ENCODE data around the gene P2RY6. TPM values are rescaled to one million over a fixed set of nuclear protein-coding genes. Genes with fewer than 3 reads are reported as not detected.
A peak's percentile ranks its signal among the peaks of the same experiment; 100 is the strongest.

P2RY6 gene
- total and polyA plus RNA-seq, 4 donors: 0.50 to 1.4 (median 0.81) TPM

DNA sequence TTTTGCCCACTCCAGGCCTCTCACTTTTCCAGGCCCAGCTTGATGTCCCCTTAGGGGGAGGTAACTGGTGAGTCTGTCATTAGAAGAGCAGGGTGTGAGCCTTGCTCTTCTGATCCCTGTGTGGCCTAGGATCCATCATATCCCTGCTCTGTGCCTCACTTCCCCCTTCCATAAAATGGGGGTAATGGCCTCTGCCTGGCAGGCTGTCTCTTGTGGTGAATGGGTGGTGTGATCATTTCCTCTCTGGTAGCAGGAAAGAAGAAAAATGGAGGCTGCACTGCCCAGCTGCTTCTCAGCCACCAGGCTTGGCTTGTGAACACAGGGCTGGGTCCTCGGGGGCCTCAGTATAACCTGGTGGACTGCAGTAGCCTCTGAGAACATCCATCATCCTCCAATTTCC, 41.5 kb downstream of the P2RY6 start:
- H3K9me3 ChIP-seq (ENCODE audit: control insufficient read depth, insufficient read depth, low read length): no peaks in the 10 kb centered on the region
- no peak for DNase-seq (ENCODE audit: low read depth in 4 of 6, low spot score in 6 of 6)
- no peaks in the 10 kb centered on the region for H3K27me3 ChIP-seq (ENCODE audit: control insufficient read depth, insufficient read depth, low read length)
- H3K4me1 ChIP-seq (ENCODE audit: control insufficient read depth, insufficient read depth, low read length): peaks cover 97% of the 10 kb centered on the region
- H3K36me3 ChIP-seq (ENCODE audit: control insufficient read depth, insufficient read depth, low read length): peaks cover 28% of the 10 kb centered on the region
- peak overlapping the region; percentile 38 for H3K4me3 ChIP-seq (ENCODE audit: low read depth, low read length)
- 30% methylated on average over 1 of the region's 1 CpG for WGBS (ENCODE audit: insufficient coverage)
- H3K27ac ChIP-seq (ENCODE audit: low read depth, low read length): peak overlapping the region; percentile 92

DNA sequence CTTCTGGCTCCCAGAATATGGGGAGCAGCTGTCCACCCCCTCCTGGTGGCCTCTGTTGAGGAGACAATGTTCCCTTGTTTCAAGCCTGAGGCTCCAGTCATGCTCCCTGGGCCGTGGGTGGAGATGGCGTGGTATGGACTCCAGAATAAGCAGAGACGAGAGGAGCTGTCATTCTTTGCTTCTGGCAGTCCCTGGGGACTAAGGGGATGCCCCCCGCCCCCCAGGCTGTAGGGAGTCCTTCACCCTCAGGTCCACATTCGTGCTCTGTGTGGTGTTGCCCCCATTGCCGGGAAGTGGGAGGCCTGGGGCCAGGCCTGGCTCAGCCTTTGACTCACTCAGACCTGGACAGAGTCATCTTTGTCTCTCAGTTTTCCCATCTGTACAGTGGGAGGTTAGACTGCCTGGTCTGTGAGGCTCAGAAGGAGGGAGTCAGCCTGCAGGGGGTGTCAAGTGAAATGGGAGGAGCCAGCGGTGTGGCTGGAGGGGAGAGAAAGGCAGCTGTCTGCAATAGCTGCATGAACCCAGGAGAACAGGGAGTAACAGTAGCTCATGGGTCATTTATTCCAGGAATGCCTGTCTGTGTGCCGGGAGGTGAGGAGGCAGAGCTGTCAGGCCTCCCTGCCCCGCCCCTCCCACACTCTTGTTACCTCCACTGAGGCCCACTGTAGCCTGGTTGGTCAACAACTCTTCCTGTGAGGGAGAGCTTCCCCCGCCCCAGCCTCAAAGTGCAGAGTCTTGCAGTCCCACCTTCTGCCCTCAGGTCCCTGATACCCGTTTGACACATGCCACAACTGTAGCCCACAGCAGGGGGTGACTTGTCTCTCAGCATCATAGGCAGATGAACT, 42.2 kb downstream of the P2RY6 start:
- Histone ChIP-seq H3K4me1 (ENCODE audit: control insufficient read depth, insufficient read depth, low read length) (peaks cover 97% of the 10 kb centered on the region), H3K27me3 (ENCODE audit: control insufficient read depth, insufficient read depth, low read length) (no peaks in the 10 kb centered on the region), H3K36me3 (ENCODE audit: control insufficient read depth, insufficient read depth, low read length) (peaks cover 30% of the 10 kb centered on the region), H3K4me3 (ENCODE audit: low read depth, low read length) (peak overlapping the region; percentile 12), H3K27ac (ENCODE audit: low read depth, low read length) (peak overlapping the region; percentile 92), H3K9me3 (ENCODE audit: control insufficient read depth, insufficient read depth, low read length) (no peaks in the 10 kb centered on the region)
- 49% methylated on average over 11 of the region's 11 CpGs for WGBS (ENCODE audit: insufficient coverage)
- DNase-seq (ENCODE audit: low read depth in 4 of 6, low spot score in 6 of 6): peak in 1 of 6 donors; percentile 55

DNA sequence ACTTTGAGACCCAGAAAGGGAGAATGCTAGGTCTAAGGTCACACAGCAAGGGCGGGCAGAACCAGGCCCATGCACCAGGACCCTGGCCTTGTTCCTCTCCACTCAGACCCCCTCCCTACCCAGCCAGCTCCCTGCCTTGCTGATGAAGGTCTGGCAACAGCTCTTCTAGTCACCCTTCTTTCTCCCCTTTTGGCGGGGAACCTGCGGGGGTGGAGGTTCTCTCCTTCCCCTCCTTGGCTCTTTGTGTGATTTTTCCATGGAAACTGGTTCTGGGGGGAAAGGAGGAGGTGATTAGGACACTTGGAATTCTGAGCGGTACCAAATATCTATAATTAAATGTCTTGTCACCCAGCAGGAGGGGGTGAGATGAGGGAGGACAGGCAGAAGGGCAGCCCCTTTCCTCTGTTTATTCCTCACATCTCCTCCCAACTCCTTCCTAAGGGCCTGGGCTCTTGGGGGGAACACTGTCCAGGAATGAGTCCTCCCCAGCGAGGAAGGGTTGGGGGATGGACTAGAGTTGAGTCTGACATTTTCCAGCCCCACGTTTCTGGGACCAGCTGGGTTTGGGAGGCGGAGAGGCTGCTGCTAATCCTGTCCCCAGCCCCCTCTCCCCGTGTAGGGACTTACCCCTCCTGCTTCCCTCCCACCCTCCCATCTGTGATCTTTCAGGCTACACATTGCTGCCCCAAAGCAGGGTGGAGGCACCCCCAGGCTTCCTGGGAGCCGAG, 43.3 kb downstream of the P2RY6 start:
- peak in 1 of 6 donors; percentile 60 for DNase-seq (ENCODE audit: low read depth in 4 of 6, low spot score in 6 of 6)
- Histone ChIP-seq H3K27me3 (ENCODE audit: control insufficient read depth, insufficient read depth, low read length) (no peaks in the 10 kb centered on the region), H3K4me3 (ENCODE audit: low read depth, low read length) (no peak overlapping the region), H3K36me3 (ENCODE audit: control insufficient read depth, insufficient read depth, low read length) (peaks cover 24% of the 10 kb centered on the region), H3K9me3 (ENCODE audit: control insufficient read depth, insufficient read depth, low read length) (no peaks in the 10 kb centered on the region), H3K4me1 (ENCODE audit: control insufficient read depth, insufficient read depth, low read length) (peaks cover 97% of the 10 kb centered on the region), H3K27ac (ENCODE audit: low read depth, low read length) (peak overlapping the region; percentile 92)
- 38% methylated on average over 2 of the region's 9 CpGs for WGBS (ENCODE audit: insufficient coverage)

DNA sequence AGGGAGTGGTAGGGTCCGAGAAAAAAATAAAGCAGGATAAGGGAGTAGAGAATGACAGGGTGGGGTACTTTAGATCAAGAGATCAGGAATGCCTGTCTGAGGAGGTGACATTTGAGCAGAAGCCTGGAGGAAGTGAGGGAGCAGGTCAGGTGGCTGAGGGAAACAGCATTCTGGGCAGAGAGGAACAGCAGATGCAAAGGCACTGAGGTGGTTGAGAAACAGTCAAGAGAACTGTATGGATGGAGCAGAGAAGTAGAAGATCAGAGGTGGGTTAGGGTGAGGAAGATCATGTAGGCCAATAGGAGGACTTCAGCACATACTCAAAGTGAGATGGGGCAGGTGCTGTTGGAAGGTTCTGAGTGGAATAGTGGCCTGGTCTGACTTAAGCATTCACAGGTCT, 44.3 kb downstream of the P2RY6 start:
- H3K4me1 ChIP-seq (ENCODE audit: control insufficient read depth, insufficient read depth, low read length): peaks cover 97% of the 10 kb centered on the region
- H3K27ac ChIP-seq (ENCODE audit: low read depth, low read length): peak overlapping the region; percentile 92
- no peaks in the 10 kb centered on the region for H3K27me3 ChIP-seq (ENCODE audit: control insufficient read depth, insufficient read depth, low read length)
- WGBS (ENCODE audit: insufficient coverage): 64% methylated on average over 1 of the region's 1 CpG
- H3K9me3 ChIP-seq (ENCODE audit: control insufficient read depth, insufficient read depth, low read length): no peaks in the 10 kb centered on the region
- no peak for DNase-seq (ENCODE audit: low read depth in 4 of 6, low spot score in 6 of 6)
- H3K4me3 ChIP-seq (ENCODE audit: low read depth, low read length): no peak overlapping the region
- H3K36me3 ChIP-seq (ENCODE audit: control insufficient read depth, insufficient read depth, low read length): peaks cover 15% of the 10 kb centered on the region

DNA sequence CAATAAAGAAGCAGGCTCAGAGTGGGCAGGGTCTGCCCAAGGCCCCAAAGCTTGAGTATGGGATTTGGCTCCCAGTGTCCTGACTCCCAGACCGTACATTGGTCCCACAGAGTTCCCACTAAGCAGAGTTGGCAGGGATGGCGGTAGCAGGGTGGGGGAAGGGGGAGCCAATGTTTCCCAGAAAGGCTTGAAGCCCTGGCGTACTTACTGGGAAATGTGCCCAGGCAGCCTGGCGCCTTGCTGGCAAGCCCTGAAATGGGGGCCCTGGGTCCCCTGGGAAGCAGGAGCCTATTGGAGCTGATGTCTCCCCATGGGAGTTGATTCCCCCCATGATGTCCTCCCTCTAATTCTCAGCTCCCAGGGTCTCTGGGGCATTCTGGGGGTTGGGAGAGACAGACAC, 45.2 kb downstream of the P2RY6 start:
- WGBS (ENCODE audit: insufficient coverage): 40% methylated on average over 3 of the region's 4 CpGs
- H3K27ac ChIP-seq (ENCODE audit: low read depth, low read length): peak overlapping the region; percentile 92
- H3K4me1 ChIP-seq (ENCODE audit: control insufficient read depth, insufficient read depth, low read length): peaks cover 98% of the 10 kb centered on the region
- DNase-seq (ENCODE audit: low read depth in 4 of 6, low spot score in 6 of 6): peak in 5 of 6 donors; percentile 68 to 96 (median 79)
- no peaks in the 10 kb centered on the region for H3K9me3 ChIP-seq (ENCODE audit: control insufficient read depth, insufficient read depth, low read length)
- no peak overlapping the region for H3K4me3 ChIP-seq (ENCODE audit: low read depth, low read length)
- H3K36me3 ChIP-seq (ENCODE audit: control insufficient read depth, insufficient read depth, low read length): peaks cover 12% of the 10 kb centered on the region
- no peaks in the 10 kb centered on the region for H3K27me3 ChIP-seq (ENCODE audit: control insufficient read depth, insufficient read depth, low read length)

DNA sequence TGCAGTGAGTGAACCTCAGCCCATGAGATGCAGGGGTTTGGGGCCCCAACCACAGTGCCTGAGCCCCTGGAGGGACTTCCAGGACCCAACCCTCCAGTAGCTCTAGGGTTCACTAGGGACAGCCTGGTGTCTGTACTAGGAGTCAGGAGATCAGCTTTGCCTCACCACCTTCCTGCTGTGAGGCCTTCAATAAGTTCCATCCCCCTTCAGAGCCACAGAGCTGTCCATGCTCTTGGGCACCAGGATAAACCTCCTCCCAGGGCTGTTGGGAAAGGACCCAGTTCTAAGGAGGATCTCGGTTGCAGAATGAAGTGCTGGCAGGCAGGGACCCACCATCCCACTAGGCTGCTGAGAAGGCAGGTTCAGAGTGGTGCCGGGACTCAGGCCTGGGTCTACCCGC, 45.7 kb downstream of the P2RY6 start:
- Histone ChIP-seq H3K4me3 (ENCODE audit: low read depth, low read length) (no peak overlapping the region), H3K27me3 (ENCODE audit: control insufficient read depth, insufficient read depth, low read length) (no peaks in the 10 kb centered on the region), H3K9me3 (ENCODE audit: control insufficient read depth, insufficient read depth, low read length) (no peaks in the 10 kb centered on the region), H3K27ac (ENCODE audit: low read depth, low read length) (peak overlapping the region; percentile 92), H3K4me1 (ENCODE audit: control insufficient read depth, insufficient read depth, low read length) (peaks cover 98% of the 10 kb centered on the region), H3K36me3 (ENCODE audit: control insufficient read depth, insufficient read depth, low read length) (peaks cover 12% of the 10 kb centered on the region)
- 68% methylated on average over 3 of the region's 3 CpGs for WGBS (ENCODE audit: insufficient coverage)
- DNase-seq (ENCODE audit: low read depth in 4 of 6, low spot score in 6 of 6): no peak

DNA sequence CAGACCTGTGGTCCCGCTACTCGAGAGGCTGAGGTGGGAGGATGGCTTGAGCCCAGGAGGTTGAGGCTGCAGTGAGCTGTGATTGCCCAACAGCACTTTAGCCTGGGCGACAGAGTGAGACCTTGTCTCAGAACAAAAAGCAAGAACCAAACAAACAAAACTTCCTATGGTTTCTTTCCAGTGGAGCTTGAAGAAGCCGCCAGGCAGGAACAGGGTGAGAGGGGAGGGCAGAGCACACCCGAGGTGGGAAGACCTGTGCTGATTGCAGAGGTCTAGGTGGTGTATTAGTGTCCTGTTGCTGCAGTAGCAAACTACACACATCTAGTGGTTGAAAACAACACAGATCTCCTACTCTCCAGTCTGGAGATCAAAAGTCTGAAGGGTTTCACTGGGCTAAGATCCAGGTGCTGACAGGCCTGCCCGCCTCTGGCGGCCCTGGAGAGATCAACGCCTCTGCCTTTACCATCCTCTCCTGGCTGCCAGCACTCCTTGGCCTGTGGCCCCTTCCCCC, 46.4 kb downstream of the P2RY6 start:
- DNase-seq (ENCODE audit: low read depth in 4 of 6, low spot score in 6 of 6): no peak
- peak overlapping the region; percentile 92 for H3K27ac ChIP-seq (ENCODE audit: low read depth, low read length)
- H3K9me3 ChIP-seq (ENCODE audit: control insufficient read depth, insufficient read depth, low read length): no peaks in the 10 kb centered on the region
- WGBS (ENCODE audit: insufficient coverage): 68% methylated on average over 5 of the region's 8 CpGs
- no peak overlapping the region for H3K4me3 ChIP-seq (ENCODE audit: low read depth, low read length)
- H3K36me3 ChIP-seq (ENCODE audit: control insufficient read depth, insufficient read depth, low read length): peaks cover 15% of the 10 kb centered on the region
- H3K27me3 ChIP-seq (ENCODE audit: control insufficient read depth, insufficient read depth, low read length): no peaks in the 10 kb centered on the region
- peaks cover 98% of the 10 kb centered on the region for H3K4me1 ChIP-seq (ENCODE audit: control insufficient read depth, insufficient read depth, low read length)

DNA sequence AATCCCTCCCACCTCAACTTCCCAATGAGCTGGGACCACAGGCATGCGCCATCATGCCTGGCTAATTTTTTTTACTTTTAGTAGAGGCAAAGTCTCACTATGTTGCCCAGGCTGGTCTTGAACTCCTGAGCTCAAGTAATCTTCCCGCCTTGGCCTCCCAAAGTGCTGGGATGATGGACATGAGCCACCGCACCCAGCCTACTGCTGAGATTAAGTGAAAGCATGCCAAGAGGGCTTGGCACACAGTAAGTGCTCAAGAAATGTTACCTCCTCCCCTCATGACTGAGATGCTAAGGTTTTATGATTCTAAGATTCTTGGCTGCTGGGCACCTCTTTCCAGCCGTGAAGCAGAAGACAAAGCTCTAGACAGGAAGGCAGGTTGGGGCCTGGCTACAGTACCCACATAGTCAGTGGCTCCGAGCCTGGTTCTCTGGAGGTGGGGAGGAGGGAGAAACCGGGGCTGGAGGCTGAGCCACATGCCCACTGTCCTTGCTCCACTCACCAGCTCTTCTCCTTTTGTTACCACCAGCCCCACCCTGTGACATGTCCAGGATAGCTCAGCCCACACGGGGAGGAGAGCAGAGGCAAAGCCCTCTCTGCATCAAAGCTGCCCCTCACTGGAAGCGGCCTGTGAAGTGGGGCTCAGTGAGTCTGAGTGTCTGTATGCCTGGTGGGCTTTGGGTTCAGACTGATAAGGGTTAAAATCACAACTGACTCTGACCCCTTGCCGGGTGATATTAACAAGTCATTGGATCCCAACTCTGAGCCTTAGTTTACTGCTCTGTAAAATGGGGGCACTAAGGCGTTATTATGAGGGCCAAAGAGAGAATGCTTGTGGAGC, 48.8 kb downstream of the P2RY6 start:
- Histone ChIP-seq H3K9me3 (ENCODE audit: control insufficient read depth, insufficient read depth, low read length) (no peaks in the 10 kb centered on the region), H3K4me3 (ENCODE audit: low read depth, low read length) (no peak overlapping the region), H3K36me3 (ENCODE audit: control insufficient read depth, insufficient read depth, low read length) (peaks cover 21% of the 10 kb centered on the region), H3K27ac (ENCODE audit: low read depth, low read length) (peak overlapping the region; percentile 88), H3K27me3 (ENCODE audit: control insufficient read depth, insufficient read depth, low read length) (no peaks in the 10 kb centered on the region), H3K4me1 (ENCODE audit: control insufficient read depth, insufficient read depth, low read length) (peaks cover 97% of the 10 kb centered on the region)
- WGBS (ENCODE audit: insufficient coverage): 69% methylated on average over 6 of the region's 10 CpGs
- no peak for DNase-seq (ENCODE audit: low read depth in 4 of 6, low spot score in 6 of 6)
